Peyer's patch (tissue), 4 donors: ENCODE results near the gene RPS21.

ENCODE experiments used
- POLR2A ChIP-seq, 2 donors: fragments of 450-650 bp; IDR thresholded peaks; one replicate each; pipeline ENCODE4 v1.5.1; 2017; ENCODE audit warnings: antibody characterized with exemption in 2 of 2, mild to moderate bottlenecking in 2 of 2, moderate library complexity in 2 of 2
- TF ChIP-seq, protein P1 (sequence below), 6 experiments: fragments of 450-650 bp in 4 of 6; fragments of 200-600 bp in 2 of 6; sonication (generic) in 1 of 6; IDR thresholded peaks; one replicate each; pipeline ENCODE4 v1.5.1; 2017 to 2019; ENCODE audit warnings: antibody characterized with exemption in 6 of 6, mild to moderate bottlenecking in 3 of 6, moderate library complexity in 1 of 6

DNA sequence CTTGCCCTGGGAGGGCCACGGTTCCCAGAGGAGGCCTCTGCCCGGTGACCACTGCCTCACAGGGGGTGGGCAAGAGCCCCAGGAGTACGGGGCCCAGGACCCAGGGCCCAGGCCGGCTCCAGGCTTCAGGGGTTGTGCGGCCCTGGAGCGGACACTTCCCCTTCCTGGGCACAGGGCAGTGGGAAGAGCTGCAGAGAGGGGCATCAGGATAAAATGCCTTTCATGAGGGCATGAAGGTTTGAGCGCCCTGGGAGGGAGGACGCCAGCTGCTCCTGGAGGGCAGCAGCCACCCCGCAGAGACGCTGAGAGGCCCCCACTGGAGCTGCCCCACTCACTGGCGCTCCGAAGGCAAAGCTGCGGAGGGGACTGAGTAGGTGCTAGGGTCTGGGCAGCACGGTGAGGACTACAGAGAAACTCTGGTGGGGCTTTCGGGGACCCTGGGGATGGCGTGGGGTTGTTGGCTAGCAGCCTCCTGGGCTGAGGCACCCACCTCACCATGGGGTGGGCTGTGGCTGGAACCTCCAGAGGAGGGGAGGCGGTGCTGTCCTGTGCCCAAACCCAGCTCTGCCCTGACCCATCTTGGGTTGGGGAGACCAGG is 30.2 kb upstream of the RPS21 start:
- TF ChIP-seq, protein P1, sequence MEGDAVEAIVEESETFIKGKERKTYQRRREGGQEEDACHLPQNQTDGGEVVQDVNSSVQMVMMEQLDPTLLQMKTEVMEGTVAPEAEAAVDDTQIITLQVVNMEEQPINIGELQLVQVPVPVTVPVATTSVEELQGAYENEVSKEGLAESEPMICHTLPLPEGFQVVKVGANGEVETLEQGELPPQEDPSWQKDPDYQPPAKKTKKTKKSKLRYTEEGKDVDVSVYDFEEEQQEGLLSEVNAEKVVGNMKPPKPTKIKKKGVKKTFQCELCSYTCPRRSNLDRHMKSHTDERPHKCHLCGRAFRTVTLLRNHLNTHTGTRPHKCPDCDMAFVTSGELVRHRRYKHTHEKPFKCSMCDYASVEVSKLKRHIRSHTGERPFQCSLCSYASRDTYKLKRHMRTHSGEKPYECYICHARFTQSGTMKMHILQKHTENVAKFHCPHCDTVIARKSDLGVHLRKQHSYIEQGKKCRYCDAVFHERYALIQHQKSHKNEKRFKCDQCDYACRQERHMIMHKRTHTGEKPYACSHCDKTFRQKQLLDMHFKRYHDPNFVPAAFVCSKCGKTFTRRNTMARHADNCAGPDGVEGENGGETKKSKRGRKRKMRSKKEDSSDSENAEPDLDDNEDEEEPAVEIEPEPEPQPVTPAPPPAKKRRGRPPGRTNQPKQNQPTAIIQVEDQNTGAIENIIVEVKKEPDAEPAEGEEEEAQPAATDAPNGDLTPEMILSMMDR (IDR thresholded peaks at IDR 0.05): no peak
- TF ChIP-seq POLR2A (IDR thresholded peaks at IDR 0.05): no peak
